Activated CD8-positive, alpha-beta memory T cell treated with anti-CD3 and anti-CD28 coated beads, Interleukin-2, amount 50 U/mL, for 48 hours (primary cell): ENCODE data around the gene TBXA2R.

ENCODE experiments used
- DNase-seq: peaks from one replicate; pipeline ENCODE4 v3.0.0-alpha.2; 2020

Gene TBXA2R

GRCh38 chr19:3618811-3619630 is 12.3 kb upstream of the TBXA2R start:
- DNase-seq: no peak

GRCh38 chr19:3618144-3618810 is 11.6 kb upstream of the TBXA2R start:
- DNase-seq: peak; percentile 88

GRCh38 chr19:3617463-3617862 is 10.8 kb upstream of the TBXA2R start:
- no peak for DNase-seq

- no peak for DNase-seq
Observed at GRCh38 chr19:3615524-3616135, 9.0 kb upstream of the TBXA2R start.

GRCh38 chr19:3614858-3615505 is 8.3 kb upstream of the TBXA2R start:
- DNase-seq: no peak

GRCh38 chr19:3613818-3614661 is 7.4 kb upstream of the TBXA2R start:
- no peak for DNase-seq

GRCh38 chr19:3612901-3613741 is 6.4 kb upstream of the TBXA2R start:
- no peak for DNase-seq

- DNase-seq: no peak
Observed at GRCh38 chr19:3612330-3612729, 5.7 kb upstream of the TBXA2R start.

GRCh38 chr19:3611841-3612240 is 5.2 kb upstream of the TBXA2R start:
- no peak for DNase-seq

- no peak for DNase-seq
Observed at GRCh38 chr19:3610745-3611717, 4.4 kb upstream of the TBXA2R start.

- no peak for DNase-seq
Observed at GRCh38 chr19:3609779-3610719, 3.4 kb upstream of the TBXA2R start.

- no peak for DNase-seq
Observed at GRCh38 chr19:3608750-3609322, 2.2 kb upstream of the TBXA2R start.

GRCh38 chr19:3608079-3608641 is 1.5 kb upstream of the TBXA2R start:
- no peak for DNase-seq

GRCh38 chr19:3607303-3608078 is 816 bp upstream of the TBXA2R start:
- DNase-seq: no peak

- peak; percentile 73 for DNase-seq
Observed at GRCh38 chr19:3606174-3606689, 443 bp downstream of the TBXA2R start.

GRCh38 chr19:3605770-3606169 is 905 bp downstream of the TBXA2R start:
- no peak for DNase-seq

- DNase-seq: no peak
Observed at GRCh38 chr19:3605361-3605760, 1.3 kb downstream of the TBXA2R start.
